ENCODE results near the gene SLC4A7. TPM values are rescaled to one million over a fixed set of nuclear protein-coding genes. Genes with fewer than 3 reads are reported as not detected.
"Not testable (repeated sequence)": the region's sequence is repeated elsewhere in the genome, so short reads cannot be mapped to it uniquely, and the experiment has no call there.

The SLC4A7 gene
- 10 to 100 TPM; 23.5 to 31.1 TPM for total RNA-seq

DNA sequence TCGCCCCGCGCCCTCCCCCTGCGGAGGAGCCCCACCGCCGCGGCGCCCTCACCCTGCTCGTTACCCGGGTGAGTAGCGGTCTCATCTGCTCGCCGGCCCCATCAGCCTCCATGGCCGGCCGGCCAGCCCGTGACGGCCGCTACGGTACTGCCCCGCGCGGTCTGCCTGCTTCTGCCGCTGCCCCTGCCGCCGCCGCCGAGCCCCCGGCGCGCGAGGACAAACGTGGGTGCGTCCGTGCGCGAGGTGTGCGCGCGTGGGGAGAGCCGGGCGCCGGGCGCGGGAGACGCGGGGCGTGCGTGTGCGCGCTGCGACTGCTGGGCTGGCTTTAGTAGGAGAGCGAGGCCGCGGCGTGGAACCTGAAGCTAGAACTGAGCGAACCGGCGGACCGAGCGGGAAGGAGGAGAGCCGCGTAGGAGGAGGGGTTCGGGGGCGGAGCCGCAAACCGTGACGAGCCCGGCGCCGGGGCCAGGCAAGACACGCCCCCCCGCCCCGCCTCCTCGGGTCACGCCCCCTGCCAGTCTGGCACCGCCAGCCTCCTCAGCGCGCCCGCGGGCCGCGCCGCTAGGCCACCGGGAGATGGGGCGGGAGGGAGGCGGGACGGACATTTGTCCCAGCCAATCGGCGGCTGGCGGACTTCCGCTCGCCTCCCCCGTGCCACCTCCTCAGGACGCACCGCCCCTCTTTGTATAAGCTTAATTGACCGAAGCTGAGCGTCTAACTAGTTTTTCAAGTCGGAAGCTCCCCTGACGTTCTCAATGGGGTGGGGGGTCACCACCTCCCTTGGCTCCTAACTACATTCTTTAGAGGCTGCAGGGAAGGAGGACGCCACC lies at the start of gene SLC4A7:
TSS of gene SLC4A7 (minus strand) at position 370 of the 830 bp plus-strand sequence. CDS start at position 112, 258 bp downstream.
- peak; percentile 99 for DNase-seq (ENCODE audit: low spot score)
- intact Hi-C loops (cut with DNase I): loop anchor here (5.0 to 10.0 kb wide), 2 partner anchors 48 to 111 kb away; no protein-coding TSS in a partner anchor
- WGBS: under 1% methylated on average over 97 of the region's 100 CpGs
- Histone ChIP-seq H3K36me3 (no peaks in the 10 kb centered on the region), H3K4me1 (replicated peaks) (no peaks in the 10 kb centered on the region), H3K9me3 (no peaks in the 10 kb centered on the region), H3K4me3 (peak within 1 kb of the TSS; percentile 88 to 89), H3K27ac (peak within 1 kb of the TSS; percentile 92 to 96), H3K27me3 (replicated peaks; ENCODE audit: insufficient read depth) (no peaks in the 10 kb centered on the region)
- TF ChIP-seq POLR2AphosphoS5 (IDR thresholded peaks at IDR 0.05): peak; percentile 89
- TF ChIP-seq, protein P1, sequence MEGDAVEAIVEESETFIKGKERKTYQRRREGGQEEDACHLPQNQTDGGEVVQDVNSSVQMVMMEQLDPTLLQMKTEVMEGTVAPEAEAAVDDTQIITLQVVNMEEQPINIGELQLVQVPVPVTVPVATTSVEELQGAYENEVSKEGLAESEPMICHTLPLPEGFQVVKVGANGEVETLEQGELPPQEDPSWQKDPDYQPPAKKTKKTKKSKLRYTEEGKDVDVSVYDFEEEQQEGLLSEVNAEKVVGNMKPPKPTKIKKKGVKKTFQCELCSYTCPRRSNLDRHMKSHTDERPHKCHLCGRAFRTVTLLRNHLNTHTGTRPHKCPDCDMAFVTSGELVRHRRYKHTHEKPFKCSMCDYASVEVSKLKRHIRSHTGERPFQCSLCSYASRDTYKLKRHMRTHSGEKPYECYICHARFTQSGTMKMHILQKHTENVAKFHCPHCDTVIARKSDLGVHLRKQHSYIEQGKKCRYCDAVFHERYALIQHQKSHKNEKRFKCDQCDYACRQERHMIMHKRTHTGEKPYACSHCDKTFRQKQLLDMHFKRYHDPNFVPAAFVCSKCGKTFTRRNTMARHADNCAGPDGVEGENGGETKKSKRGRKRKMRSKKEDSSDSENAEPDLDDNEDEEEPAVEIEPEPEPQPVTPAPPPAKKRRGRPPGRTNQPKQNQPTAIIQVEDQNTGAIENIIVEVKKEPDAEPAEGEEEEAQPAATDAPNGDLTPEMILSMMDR (IDR thresholded peaks at IDR 0.05): peak in 2 of 4 experiments; percentile 11 to 29
- peak; percentile 98 for TF ChIP-seq POLR2A (IDR thresholded peaks at IDR 0.05)

DNA sequence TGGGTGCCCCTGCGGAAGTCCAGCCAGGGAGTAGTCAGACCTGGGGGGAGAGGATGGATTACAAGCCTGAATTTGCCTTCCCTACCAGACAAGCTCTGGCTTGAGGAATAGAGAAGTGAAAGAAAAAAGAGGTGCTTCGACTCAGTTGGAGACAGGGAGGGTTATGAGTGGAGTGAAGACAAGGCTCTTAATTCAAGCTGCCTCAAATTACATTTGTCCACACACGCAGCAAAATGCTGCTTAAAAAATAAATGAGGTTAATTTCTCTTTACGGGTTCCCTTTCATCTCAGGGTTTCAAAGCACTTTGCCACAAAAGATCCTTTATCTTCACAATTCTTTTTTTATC lies 49.0 kb upstream of the SLC4A7 start:
- no peak for DNase-seq (ENCODE audit: low spot score)
- Histone ChIP-seq H3K27ac (peak overlapping the region; percentile 18 to 28), H3K27me3 (replicated peaks; ENCODE audit: insufficient read depth) (no peaks in the 10 kb centered on the region), H3K9me3 (no peaks in the 10 kb centered on the region), H3K4me3 (no peak overlapping the region), H3K4me1 (replicated peaks) (no peaks in the 10 kb centered on the region), H3K36me3 (no peaks in the 10 kb centered on the region)
- TF ChIP-seq, protein P1 (IDR thresholded peaks at IDR 0.05): no peak
- TF ChIP-seq POLR2AphosphoS5 (IDR thresholded peaks at IDR 0.05) (no peak), POLR2A (IDR thresholded peaks at IDR 0.05) (no peak)
- WGBS: 12% methylated on average over 4 of the region's 4 CpGs
- intact Hi-C loops (cut with DNase I): loop anchor here (5.0 kb wide), 1 partner anchor 51 kb away; the partner anchor contains the start of gene SLC4A7

DNA sequence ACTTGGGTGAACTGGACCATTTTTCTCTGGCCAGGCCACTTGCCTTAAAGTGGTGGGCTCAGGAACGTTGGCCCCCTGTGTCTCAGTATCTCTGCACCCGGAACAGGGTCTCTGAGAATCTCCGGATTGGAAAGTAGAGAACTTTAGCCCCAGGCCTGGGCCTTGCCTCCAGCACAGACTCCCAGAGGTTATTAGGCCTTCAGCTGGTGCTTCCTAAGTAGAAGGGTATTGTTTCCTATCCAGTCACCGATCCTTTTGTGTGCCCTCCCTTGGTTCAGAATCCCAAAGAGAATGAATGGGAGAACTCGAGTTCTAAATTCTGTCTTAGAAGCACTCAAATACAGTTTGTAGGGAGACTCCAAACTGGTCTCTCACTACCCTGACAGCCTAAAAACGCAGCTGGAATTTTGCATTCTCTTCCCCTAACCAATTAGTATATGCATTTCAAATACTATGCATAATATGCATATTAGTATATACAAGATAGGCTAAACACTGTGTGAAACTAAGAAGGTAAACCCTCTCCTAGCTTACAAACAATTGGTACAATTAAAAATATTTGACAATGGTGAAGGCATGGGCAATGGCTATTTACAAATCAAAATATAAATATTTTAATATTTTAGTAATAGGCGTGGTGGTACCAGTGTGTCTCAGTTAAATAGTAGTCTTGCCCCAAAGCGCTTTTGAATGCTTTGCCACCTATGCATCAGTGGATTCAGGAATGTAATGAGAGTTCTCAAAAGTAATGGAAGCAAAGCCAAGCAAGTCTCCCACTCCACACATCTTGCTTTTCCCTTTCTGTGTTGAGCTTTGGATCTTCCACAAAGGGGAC lies 48.5 kb upstream of the SLC4A7 start:
- no peak for DNase-seq (ENCODE audit: low spot score)

DNA sequence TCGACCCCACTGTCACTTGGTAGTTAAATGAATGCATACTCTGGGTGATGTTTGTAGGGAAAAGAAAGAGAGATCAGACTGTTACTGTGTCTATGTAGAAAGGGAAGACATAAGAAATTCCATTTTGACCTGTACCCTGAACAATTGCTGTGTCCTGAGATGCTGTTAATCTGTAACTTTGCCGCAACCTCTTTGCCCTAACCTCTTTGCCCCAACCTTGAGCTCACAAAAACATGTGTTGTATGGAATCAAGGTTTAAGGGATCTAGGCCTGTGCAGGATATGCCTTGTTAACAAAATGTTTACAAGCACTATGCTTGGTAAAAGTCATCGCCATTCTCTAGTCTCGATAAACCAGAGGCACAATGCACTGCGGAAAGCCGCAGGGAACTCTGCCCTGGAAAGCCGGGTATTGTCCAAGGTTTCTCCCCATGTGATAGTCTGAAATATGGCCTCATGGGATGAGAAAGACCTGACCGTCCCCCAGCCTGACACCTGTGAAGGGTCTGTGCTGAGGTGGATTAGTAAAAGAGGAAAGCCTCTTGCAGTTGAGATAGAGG lies 47.1 kb upstream of the SLC4A7 start:
- not testable (repeated sequence) for H3K9me3 ChIP-seq; H3K4me1 ChIP-seq (replicated peaks); H3K36me3 ChIP-seq; H3K27ac ChIP-seq; DNase-seq (ENCODE audit: low spot score); H3K27me3 ChIP-seq (replicated peaks; ENCODE audit: insufficient read depth); H3K4me3 ChIP-seq
- 89% methylated on average over 8 of the region's 8 CpGs for WGBS
- intact Hi-C loops (cut with DNase I): loop anchor here (5.0 kb wide), 1 partner anchor 49 kb away; the partner anchor contains the start of gene SLC4A7

More for the DNA sequence above, 48.5 kb upstream of the SLC4A7 start:
- TF ChIP-seq, protein P1 (IDR thresholded peaks at IDR 0.05): no peak
- TF ChIP-seq POLR2A (IDR thresholded peaks at IDR 0.05) (no peak), POLR2AphosphoS5 (IDR thresholded peaks at IDR 0.05) (no peak)
- no peaks in the 10 kb centered on the region for H3K27me3 ChIP-seq (replicated peaks; ENCODE audit: insufficient read depth)
- H3K9me3 ChIP-seq: no peaks in the 10 kb centered on the region
- H3K4me1 ChIP-seq (replicated peaks): no peaks in the 10 kb centered on the region
- H3K27ac ChIP-seq: peak overlapping the region in 1 of 2 donors; percentile 28
- no peaks in the 10 kb centered on the region for H3K36me3 ChIP-seq
- no peak overlapping the region for H3K4me3 ChIP-seq
- intact Hi-C loops (cut with DNase I): loop anchor here (5.0 kb wide), 1 partner anchor 50 kb away; the partner anchor contains the start of gene SLC4A7
- 76% methylated on average over 8 of the region's 8 CpGs for WGBS

DNA sequence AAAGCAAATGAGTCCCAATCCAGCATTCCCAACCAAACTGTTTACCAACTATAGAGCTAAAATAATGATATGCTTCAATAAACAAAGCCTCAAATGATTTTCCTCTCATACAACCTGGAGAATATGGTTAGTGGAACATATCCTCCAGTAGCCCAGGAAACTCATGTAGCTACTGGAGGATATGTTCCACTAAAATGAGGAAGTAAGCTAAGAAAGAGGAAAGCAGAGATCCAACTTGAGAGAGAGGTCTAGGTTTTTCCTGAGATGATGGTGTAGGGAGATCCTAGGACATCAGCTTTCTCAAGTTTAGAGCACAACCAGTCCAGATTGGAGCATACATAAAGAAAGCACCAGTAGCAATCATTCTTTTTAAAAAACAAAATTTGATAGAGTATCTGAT lies 44.6 kb upstream of the SLC4A7 start:
- Histone ChIP-seq H3K9me3 (no peaks in the 10 kb centered on the region), H3K36me3 (no peaks in the 10 kb centered on the region)
- TF ChIP-seq POLR2A (IDR thresholded peaks at IDR 0.05): no peak

More for the DNA sequence above, 44.6 kb upstream of the SLC4A7 start:
- H3K4me3 ChIP-seq: no peak overlapping the region
- H3K4me1 ChIP-seq (replicated peaks): no peaks in the 10 kb centered on the region
- DNase-seq (ENCODE audit: low spot score): no peak
- intact Hi-C loops (cut with DNase I): no loop called here
- no peaks in the 10 kb centered on the region for H3K27me3 ChIP-seq (replicated peaks; ENCODE audit: insufficient read depth)
- no peak overlapping the region for H3K27ac ChIP-seq
